Activated T-helper 2 cell treated with anti-CD3 and anti-CD28 coated beads, Interferon-gamma antibody, Interleukin-2, Interleukin-4, amounts not matched to agents 10 μg/mL and 5 μg/mL and 100 μg/mL, durations not matched to agents 14 hours and 24 hours and 36 hours (primary cell): ENCODE data around the gene ZGLP1. TPM values are rescaled to one million over a fixed set of nuclear protein-coding genes. Genes with fewer than 3 reads are reported as not detected.
"Not testable (repeated sequence)": the region's sequence is repeated elsewhere in the genome, so short reads cannot be mapped to it uniquely, and the experiment has no call there.

Experiments used
- DNase-seq: peaks from one replicate; pipeline ENCODE4 v3.0.0; 2021; ENCODE audit warnings: low spot score
- H3K27ac Mint-ChIP-seq: one replicate; pipeline ENCODE4 v1.8.0; 2021; ENCODE audit warnings: mixed read lengths
- H3K27me3 Mint-ChIP-seq: one replicate; pipeline ENCODE4 v1.8.0; 2021; ENCODE audit warnings: low read depth, mixed read lengths
- H3K36me3 Mint-ChIP-seq: one replicate; pipeline ENCODE4 v1.8.0; 2021; ENCODE audit warnings: low read depth, mixed read lengths
- H3K4me1 Mint-ChIP-seq: one replicate; pipeline ENCODE4 v1.8.0; 2021; ENCODE audit warnings: low read depth, mixed read lengths
- H3K4me3 Mint-ChIP-seq: one replicate; pipeline ENCODE4 v1.8.0; 2021; ENCODE audit warnings: low read depth, mild to moderate bottlenecking, moderate library complexity, mixed read lengths
- H3K9me3 Mint-ChIP-seq: one replicate; pipeline ENCODE4 v1.8.0; 2021; ENCODE audit warnings: mixed read lengths
- intact Hi-C: fragments of 100-400 bp; cut with micrococcal nuclease; formaldehyde crosslinking; loops from one replicate; pipeline ENCODE4 v1.15.1; 2023
- total RNA-seq: library from RNA; stranded (reverse); gene quantifications from 2 replicates; pipeline ENCODE4 v1.2.3, GENCODE V29; 2022

ZGLP1 gene
- total RNA-seq = 3.2 and 3.5 TPM in 2 replicates

- intact Hi-C loops = no loop called here
- Mint-ChIP-seq H3K4me3 (no peak within 1 kb of the TSS), H3K9me3 (no peaks in the 10 kb centered on the region), H3K27ac (no peak within 1 kb of the TSS), H3K36me3 (no peaks in the 10 kb centered on the region), H3K4me1 (peaks cover 3% of the 10 kb centered on the region), H3K27me3 (no peaks in the 10 kb centered on the region)
- DNase-seq = no peak
Observed at GRCh38 chr19:10309423-10309822, at the start of gene ZGLP1. TSS of gene ZGLP1 (minus strand) at chr19:10309815.

GRCh38 chr19:10356431-10356830 lies 46.8 kb upstream of the ZGLP1 start:
- Mint-ChIP-seq H3K36me3 (peaks cover 61% of the 10 kb centered on the region), H3K9me3 (no peaks in the 10 kb centered on the region), H3K4me1 (no peaks in the 10 kb centered on the region), H3K4me3 (no peak overlapping the region), H3K27ac (no peak overlapping the region), H3K27me3 (no peaks in the 10 kb centered on the region)
- intact Hi-C loops = no loop called here
- no peak for DNase-seq

GRCh38 chr19:10353793-10354391 lies 44.3 kb upstream of the ZGLP1 start:
- H3K36me3 Mint-ChIP-seq = peaks cover 47% of the 10 kb centered on the region
- intact Hi-C loops = no loop called here
- no peaks in the 10 kb centered on the region for H3K4me1 Mint-ChIP-seq
- no peak overlapping the region for H3K4me3 Mint-ChIP-seq
- DNase-seq = peak; percentile 30
- H3K27ac Mint-ChIP-seq = no peak overlapping the region
- H3K27me3 Mint-ChIP-seq = no peaks in the 10 kb centered on the region
- H3K9me3 Mint-ChIP-seq = no peaks in the 10 kb centered on the region

- H3K4me1 Mint-ChIP-seq = no peaks in the 10 kb centered on the region
- no peak for DNase-seq
- intact Hi-C loops = no loop called here
- no peak overlapping the region for H3K27ac Mint-ChIP-seq
- H3K36me3 Mint-ChIP-seq = peaks cover 45% of the 10 kb centered on the region
- H3K4me3 Mint-ChIP-seq = no peak overlapping the region
- H3K27me3 Mint-ChIP-seq = no peaks in the 10 kb centered on the region
- H3K9me3 Mint-ChIP-seq = no peaks in the 10 kb centered on the region
Observed at GRCh38 chr19:10352764-10353671, 43.4 kb upstream of the ZGLP1 start.

GRCh38 chr19:10346509-10346908 lies 36.9 kb upstream of the ZGLP1 start:
- DNase-seq = no peak
- no peak overlapping the region for H3K4me3 Mint-ChIP-seq
- no peaks in the 10 kb centered on the region for H3K27me3 Mint-ChIP-seq
- H3K4me1 Mint-ChIP-seq = no peaks in the 10 kb centered on the region
- no peaks in the 10 kb centered on the region for H3K9me3 Mint-ChIP-seq
- peaks cover 5% of the 10 kb centered on the region for H3K36me3 Mint-ChIP-seq
- intact Hi-C loops = no loop called here
- H3K27ac Mint-ChIP-seq = no peak overlapping the region

GRCh38 chr19:10344780-10345179 lies 35.2 kb upstream of the ZGLP1 start:
- no peak for DNase-seq
- peaks cover 7% of the 10 kb centered on the region for H3K4me1 Mint-ChIP-seq
- H3K27me3 Mint-ChIP-seq = no peaks in the 10 kb centered on the region
- H3K36me3 Mint-ChIP-seq = no peaks in the 10 kb centered on the region
- H3K27ac Mint-ChIP-seq = no peak overlapping the region
- H3K9me3 Mint-ChIP-seq = no peaks in the 10 kb centered on the region
- no peak overlapping the region for H3K4me3 Mint-ChIP-seq
- intact Hi-C loops = no loop called here

- no peaks in the 10 kb centered on the region for H3K36me3 Mint-ChIP-seq
- intact Hi-C loops = no loop called here
- DNase-seq = no peak
- H3K27me3 Mint-ChIP-seq = no peaks in the 10 kb centered on the region
- H3K4me1 Mint-ChIP-seq = peaks cover 16% of the 10 kb centered on the region
- no peak overlapping the region for H3K27ac Mint-ChIP-seq
- H3K9me3 Mint-ChIP-seq = no peaks in the 10 kb centered on the region
- H3K4me3 Mint-ChIP-seq = no peak overlapping the region
Observed at GRCh38 chr19:10343495-10343894, 33.9 kb upstream of the ZGLP1 start.

GRCh38 chr19:10339977-10340376 lies 30.4 kb upstream of the ZGLP1 start:
- Mint-ChIP-seq H3K4me1 (peaks cover 21% of the 10 kb centered on the region), H3K9me3 (no peaks in the 10 kb centered on the region), H3K27me3 (no peaks in the 10 kb centered on the region), H3K4me3 (peak overlapping the region; percentile 92), H3K27ac (peak overlapping the region; percentile 89), H3K36me3 (no peaks in the 10 kb centered on the region)
- intact Hi-C loops = no loop called here
- no peak for DNase-seq

GRCh38 chr19:10339380-10339960 lies 29.9 kb upstream of the ZGLP1 start, which contains the start of gene ICAM3:
TSS of gene ICAM3 (minus strand) at chr19:10339624. CDS start at chr19:10339614, 10 bp downstream.
- peak; percentile 61 for DNase-seq
- Mint-ChIP-seq H3K4me3 (peak within 1 kb of the TSS; percentile 92), H3K27ac (peak within 1 kb of the TSS; percentile 89), H3K4me1 (peaks cover 21% of the 10 kb centered on the region), H3K36me3 (no peaks in the 10 kb centered on the region), H3K27me3 (no peaks in the 10 kb centered on the region), H3K9me3 (no peaks in the 10 kb centered on the region)
- intact Hi-C loops = no loop called here

GRCh38 chr19:10338940-10339339 lies 29.3 kb upstream of the ZGLP1 start:
- no peak for DNase-seq
- Mint-ChIP-seq H3K27me3 (no peaks in the 10 kb centered on the region), H3K4me3 (peak overlapping the region; percentile 92), H3K27ac (peak overlapping the region; percentile 89), H3K4me1 (peaks cover 21% of the 10 kb centered on the region), H3K36me3 (peaks cover 4% of the 10 kb centered on the region), H3K9me3 (no peaks in the 10 kb centered on the region)
- intact Hi-C loops = no loop called here

- peaks cover 30% of the 10 kb centered on the region for H3K4me1 Mint-ChIP-seq
- H3K4me3 Mint-ChIP-seq = peak overlapping the region; percentile 30
Observed at GRCh38 chr19:10336725-10337124, 27.1 kb upstream of the ZGLP1 start.

GRCh38 chr19:10335352-10335985 lies 25.9 kb upstream of the ZGLP1 start:
- intact Hi-C loops = no loop called here
- Mint-ChIP-seq H3K27me3 (no peaks in the 10 kb centered on the region), H3K4me3 (no peak overlapping the region), H3K9me3 (no peaks in the 10 kb centered on the region), H3K36me3 (peaks cover 22% of the 10 kb centered on the region), H3K4me1 (peaks cover 27% of the 10 kb centered on the region), H3K27ac (no peak overlapping the region)
- no peak for DNase-seq

More at GRCh38 chr19:10336725-10337124, 27.1 kb upstream of the ZGLP1 start:
- DNase-seq, intact Hi-C loops, H3K27me3 Mint-ChIP-seq, H3K9me3 Mint-ChIP-seq, H3K27ac Mint-ChIP-seq: not testable (repeated sequence)
- peaks cover 21% of the 10 kb centered on the region for H3K36me3 Mint-ChIP-seq
